Measurements from ENCODE around the gene UBAP1.
"Not testable (repeated sequence)": the region's sequence is repeated elsewhere in the genome, so short reads cannot be mapped to it uniquely, and the experiment has no call there.

The UBAP1 gene

GRCh38 chr9:34272101-34272541 lies 93.3 kb downstream of the UBAP1 start:
- DNase-seq, result no peak

- not testable (repeated sequence) for DNase-seq
Measured at GRCh38 chr9:34273588-34273987, 94.7 kb downstream of the UBAP1 start.

GRCh38 chr9:34275811-34276210 lies 97.0 kb downstream of the UBAP1 start:
- DNase-seq, result no peak

GRCh38 chr9:34276772-34277171 lies 97.9 kb downstream of the UBAP1 start:
- no peak for DNase-seq

GRCh38 chr9:34279411-34279810 lies 100.6 kb downstream of the UBAP1 start:
- DNase-seq, result no peak

GRCh38 chr9:34282096-34282495 lies 103.3 kb downstream of the UBAP1 start:
- DNase-seq, result no peak

GRCh38 chr9:34289159-34289558 lies 110.3 kb downstream of the UBAP1 start:
- no peak for DNase-seq

GRCh38 chr9:34291023-34291422 lies 112.2 kb downstream of the UBAP1 start:
- DNase-seq, result no peak

- DNase-seq, result no peak
Measured at GRCh38 chr9:34291423-34291822, 112.6 kb downstream of the UBAP1 start.

GRCh38 chr9:34292552-34292951 lies 113.7 kb downstream of the UBAP1 start:
- DNase-seq, result no peak

GRCh38 chr9:34301064-34301463 lies 122.2 kb downstream of the UBAP1 start:
- not testable (repeated sequence) for DNase-seq
